ENCODE data around the gene SETSIP.
A peak's percentile ranks its signal among the peaks of the same experiment; 100 is the strongest.
"Not testable (repeated sequence)": the region's sequence is repeated elsewhere in the genome, so short reads cannot be mapped to it uniquely, and the experiment has no call there.

Gene SETSIP

GRCh38 chr1:92075311-92075710, at the start of gene SETSIP:
Gene SETSIP, minus strand, starts transcription at chr1:92075411. Its CDS starts 0 bp downstream, at chr1:92075411.
- DNase-seq, result no peak

- DNase-seq, result no peak
Measured at GRCh38 chr1:92123868-92124267, 48.7 kb upstream of the SETSIP start.

- no peak for DNase-seq
Measured at GRCh38 chr1:92118826-92119225, 43.6 kb upstream of the SETSIP start.

- no peak for DNase-seq
Measured at GRCh38 chr1:92117526-92117925, 42.3 kb upstream of the SETSIP start.

- no peak for DNase-seq
Measured at GRCh38 chr1:92108631-92109030, 33.4 kb upstream of the SETSIP start.

DNA sequence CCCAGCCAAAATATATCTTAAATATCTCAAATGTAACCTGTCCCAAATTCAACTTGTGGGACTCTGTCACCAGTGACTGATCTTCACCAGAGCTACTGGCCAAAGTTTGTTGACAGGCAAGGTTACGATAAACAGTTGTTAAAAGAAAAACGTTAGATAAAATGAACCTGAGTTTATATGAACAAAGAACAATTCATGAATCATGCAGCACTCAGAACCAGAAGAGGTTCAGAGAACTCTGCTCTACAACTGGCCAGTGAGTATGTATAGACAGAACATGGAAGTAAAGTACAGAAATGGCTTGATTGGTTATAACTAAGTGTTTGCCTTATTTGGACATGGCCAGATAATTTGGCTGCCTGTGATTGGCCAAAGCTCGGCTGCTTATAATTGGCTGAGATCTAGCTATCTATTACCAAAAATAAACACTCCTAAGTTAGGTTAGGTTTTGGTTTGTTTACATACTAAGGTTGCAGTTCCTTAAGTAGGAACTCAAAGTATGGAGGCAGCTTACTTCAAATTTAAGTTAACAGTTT, 30.4 kb upstream of the SETSIP start:
- DNase-seq, result no peak

DNA sequence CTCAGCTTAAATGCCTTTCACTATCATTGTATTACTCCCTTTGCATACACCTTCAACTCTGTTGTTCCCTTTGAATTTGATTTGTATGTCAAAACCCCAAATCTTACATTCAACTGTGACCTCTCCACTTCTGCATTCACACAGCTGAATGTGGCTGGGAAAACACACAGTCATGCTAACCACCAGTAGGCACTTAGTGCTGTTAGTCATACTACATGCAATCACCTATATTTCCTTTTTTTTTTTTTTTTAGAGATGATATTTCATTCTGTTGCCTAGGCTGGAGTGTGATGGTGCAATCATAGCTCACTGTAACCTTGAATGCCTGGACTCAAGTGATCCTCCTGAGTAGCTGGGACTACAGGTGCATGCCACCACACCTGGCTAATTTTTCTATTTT, 21.1 kb upstream of the SETSIP start:
- DNase-seq, result peak; percentile 3

- no peak for DNase-seq
Measured at GRCh38 chr1:92095874-92096273, 20.7 kb upstream of the SETSIP start.

- DNase-seq, result no peak
Measured at GRCh38 chr1:92094595-92094994, 19.4 kb upstream of the SETSIP start.

GRCh38 chr1:92094090-92094489, 18.9 kb upstream of the SETSIP start:
- DNase-seq, result no peak

GRCh38 chr1:92091625-92092024, 16.4 kb upstream of the SETSIP start:
- no peak for DNase-seq

DNA sequence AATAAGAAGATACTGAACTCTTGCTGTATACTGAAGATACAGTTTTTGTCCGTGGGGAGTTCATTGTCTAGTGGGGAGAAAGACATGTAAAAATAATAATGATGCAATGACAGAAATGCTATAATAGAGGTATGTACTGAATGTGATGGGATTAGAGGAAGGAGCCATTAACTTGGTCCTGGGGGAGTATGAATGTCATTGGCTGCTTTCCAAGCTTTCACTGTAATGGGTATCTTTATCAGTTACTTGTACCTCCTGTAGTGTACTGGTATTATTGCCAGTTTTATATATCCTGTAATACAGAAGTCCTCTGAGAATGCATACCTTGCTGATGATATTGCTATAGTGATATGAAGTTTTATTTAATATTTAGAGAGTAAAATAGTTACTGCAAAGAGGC, 12.3 kb upstream of the SETSIP start:
- DNase-seq, result peak; percentile 50

GRCh38 chr1:92085727-92086126, 10.5 kb upstream of the SETSIP start:
- no peak for DNase-seq

- no peak for DNase-seq
Measured at GRCh38 chr1:92084651-92085050, 9.4 kb upstream of the SETSIP start.

- no peak for DNase-seq
Measured at GRCh38 chr1:92081031-92081430, 5.8 kb upstream of the SETSIP start.

DNA sequence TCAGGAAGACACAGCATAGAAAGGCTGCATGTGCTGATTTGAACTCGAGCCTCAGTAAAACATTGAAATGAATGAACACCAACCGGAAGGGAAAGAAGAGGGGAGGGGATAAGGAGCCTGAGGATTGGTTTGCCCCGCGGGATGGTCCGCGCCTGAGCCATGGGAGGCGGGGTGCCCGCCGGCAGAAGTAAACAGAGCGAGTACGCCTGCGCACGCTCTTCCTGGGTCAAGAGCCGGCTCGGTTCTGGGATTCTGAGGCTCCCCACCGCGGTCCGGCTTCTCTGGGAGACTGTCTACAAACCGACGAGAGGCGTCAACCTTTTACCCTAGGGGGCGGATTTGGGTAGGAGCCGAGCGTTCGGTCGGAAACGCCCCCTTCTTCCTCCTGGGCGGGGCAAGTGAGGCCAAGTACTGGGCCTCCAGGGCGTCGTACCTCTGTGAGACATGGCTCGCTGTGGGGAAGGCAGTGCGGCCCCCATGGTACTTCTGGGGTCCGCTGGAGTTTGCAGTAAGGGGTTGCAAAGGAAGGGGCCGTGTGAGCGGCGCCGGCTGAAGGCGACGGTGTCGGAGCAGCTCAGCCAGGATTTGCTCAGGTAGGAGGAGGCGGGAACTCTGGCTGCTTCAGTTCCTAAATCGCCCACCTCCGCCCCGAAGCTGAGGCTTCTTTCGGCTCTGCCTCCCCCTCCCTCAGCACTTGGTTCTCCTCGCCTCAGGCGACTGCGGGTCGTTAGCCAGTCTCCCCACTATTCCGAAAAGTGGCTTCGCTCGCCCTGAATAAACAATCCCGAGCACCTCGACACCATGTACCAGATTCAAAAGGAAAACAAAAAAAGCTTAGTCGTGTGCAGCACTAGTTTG, 5.1 kb upstream of the SETSIP start, which contains the start of gene BTBD8:
Gene BTBD8, plus strand, starts transcription at position 218 of the 858 bp plus-strand sequence. Its CDS starts 227 bp downstream, at position 445.
- DNase-seq, result peak; percentile 64

DNA sequence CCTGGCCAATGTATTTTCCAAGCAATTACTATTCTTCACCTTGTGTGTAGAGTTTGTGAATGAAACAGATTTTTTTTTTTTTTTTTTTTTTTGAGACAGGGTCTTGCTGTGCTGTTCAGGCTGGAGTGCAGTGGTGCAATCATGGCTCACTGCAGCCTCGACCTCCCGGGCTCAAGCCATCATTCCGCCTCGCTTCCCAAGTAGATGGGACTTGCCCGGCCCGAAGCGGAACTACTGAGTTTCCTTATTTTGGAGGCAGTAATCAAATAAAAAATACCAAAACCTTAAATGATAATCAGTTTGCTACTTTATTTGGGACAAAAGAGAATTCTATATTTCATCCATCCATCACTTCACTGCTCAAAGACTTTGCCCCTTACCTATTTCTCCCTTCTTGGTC, 4.2 kb upstream of the SETSIP start:
- no peak for DNase-seq

DNA sequence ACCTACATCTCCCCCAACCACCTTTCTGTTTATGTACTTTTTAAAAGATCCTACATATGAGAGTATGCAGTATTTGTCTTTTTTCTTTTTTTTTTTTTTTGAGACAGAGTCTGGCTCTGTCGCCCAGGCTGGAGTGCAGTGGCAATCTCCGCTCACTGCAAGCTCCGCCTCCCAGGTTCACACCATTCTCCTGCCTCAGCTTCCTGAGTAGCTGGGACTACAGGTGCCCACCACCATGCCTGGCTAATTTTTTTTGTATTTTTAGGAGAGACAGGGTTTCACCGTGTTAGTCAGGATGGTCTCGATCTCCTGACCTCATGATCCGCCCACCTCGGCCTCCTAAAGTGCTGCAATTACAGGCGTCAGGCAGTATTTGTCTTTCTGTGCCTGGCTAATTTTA, 2.9 kb upstream of the SETSIP start:
- not testable (repeated sequence) for DNase-seq

DNA sequence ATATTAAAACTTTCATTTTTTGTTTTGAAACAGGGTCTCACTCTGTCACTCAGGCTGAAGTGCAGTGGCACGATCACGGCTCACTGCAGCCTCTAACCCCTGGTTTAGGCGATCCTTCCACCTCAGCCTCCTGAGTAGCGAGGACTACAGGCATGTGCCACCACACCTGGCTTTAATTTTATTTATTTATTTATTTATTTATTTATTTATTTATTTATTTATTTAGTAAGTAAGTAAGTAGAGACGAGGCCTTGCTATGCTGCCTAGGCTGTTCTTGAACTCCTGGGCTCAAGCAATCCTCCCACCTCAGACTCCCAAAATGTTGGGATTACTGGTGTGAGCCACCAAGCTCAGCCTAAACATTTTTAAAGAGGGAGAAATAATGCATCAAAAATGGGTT, 1.2 kb upstream of the SETSIP start:
- no peak for DNase-seq

DNA sequence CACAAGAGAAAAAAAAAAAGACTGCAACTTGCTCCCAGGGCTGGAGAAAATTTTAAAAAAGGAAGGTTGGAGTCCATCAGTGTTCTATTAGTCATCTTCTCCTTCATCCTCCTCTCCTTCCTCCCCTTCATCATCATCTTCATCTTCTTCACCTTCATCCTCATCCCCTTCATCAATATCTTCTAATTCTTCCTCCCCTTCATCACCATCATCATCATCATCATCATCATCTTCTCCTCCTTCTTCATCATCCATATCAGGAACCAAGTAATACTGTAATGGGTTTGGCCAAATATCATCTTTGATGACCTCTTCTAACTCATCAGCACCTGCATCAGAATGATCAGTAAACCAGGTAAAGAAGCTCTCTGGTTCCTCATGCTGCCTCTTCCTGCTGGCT, 765 bp downstream of the SETSIP start:
- DNase-seq, result not testable (repeated sequence)

DNA sequence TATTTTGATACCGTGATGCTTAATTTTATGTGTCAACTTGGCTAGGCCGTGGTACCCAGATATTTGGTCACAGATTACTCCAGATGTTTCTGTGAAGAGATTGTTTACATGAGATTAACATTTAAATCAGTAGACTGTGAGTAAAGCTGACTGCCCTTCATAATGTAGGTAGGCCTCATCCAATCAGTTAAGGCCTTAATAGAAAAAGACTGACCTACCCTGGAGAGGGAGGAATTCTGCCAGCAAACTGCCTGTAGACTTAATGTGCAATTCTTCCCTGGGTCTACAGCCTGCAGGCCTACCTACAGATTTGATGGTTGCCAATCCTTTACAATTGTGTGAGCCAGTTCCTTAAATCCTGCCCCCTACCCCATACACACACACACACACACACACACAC, 4.3 kb downstream of the SETSIP start:
- no peak for DNase-seq

DNA sequence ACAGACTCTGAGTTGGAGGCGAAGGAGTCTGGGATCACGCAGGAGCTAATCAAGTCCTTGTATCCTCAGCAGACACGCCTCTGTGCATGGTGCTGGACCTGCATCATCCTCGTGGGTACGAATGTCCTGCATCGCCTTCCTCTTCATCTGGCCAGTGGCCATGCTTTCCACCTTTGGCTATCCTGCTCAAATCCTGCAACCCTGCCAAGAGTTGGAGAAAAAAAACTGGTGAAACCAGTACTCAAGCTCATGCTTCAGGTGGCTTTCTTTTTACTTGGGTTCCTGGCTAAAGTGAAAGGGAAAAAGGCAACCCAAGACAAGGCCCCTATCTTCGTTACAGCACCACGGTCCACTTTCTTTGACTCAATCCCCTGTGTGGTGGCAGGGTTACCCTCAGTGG, 8.9 kb downstream of the SETSIP start:
- no peak for DNase-seq

GRCh38 chr1:92065042-92065441, 10.2 kb downstream of the SETSIP start:
- no peak for DNase-seq

DNA sequence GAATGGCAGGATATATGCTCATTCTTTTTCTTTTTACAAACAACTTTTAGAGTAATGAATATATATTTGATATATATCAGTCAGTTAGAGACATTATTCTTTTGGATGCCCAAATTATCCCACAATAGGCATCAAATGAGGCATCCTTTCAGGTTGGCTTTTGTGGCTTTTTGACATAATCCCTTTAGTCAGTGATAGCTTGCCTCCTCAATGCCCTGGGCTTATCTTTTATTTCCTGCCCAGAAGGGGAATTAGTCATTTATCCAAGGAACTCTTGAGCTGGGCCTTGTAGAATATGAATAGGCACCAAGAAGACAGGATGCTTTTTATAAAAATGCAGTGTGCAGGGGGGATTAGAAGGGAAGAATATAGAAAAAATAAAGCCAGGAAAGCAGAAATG, 23.3 kb downstream of the SETSIP start:
- no peak for DNase-seq
